ENCODE data around the gene MEGF11. TPM values are rescaled to one million over a fixed set of nuclear protein-coding genes. Genes with fewer than 3 reads are reported as not detected.
A peak's percentile ranks its signal among the peaks of the same experiment; 100 is the strongest.

Gene MEGF11
- total RNA-seq, 1 experiment from 2014 or later = 0.09 TPM

DNA sequence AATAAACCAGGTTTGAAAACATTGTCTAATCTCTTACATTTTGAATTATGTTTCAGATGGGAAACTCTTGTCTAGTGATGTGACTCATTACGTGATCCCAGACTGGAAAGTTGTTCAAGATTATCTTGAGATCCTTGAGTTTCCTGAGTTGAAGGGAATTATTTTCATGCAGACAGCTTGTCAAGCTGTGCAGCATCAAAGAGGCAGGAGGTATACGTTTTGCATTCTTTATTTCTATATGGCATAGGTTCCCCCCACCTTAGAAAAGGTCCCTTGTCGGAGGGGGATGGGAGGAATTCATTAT, 41.3 kb upstream of the MEGF11 start:
- CTCF ChIA-PET = interaction anchor here (0.5 to 1.7 kb wide), 4 partner anchors 180 to 477 kb away, joined by 3 to 7 read pairs (median 3); partner anchors contain the start of gene SNAPC5
- intact Hi-C loops (cut with micrococcal nuclease) = loop anchor here (1.0 to 5.0 kb wide), 2 partner anchors 92 to 202 kb away; partner anchors contain the start of genes MAP2K1 and SNAPC5

DNA sequence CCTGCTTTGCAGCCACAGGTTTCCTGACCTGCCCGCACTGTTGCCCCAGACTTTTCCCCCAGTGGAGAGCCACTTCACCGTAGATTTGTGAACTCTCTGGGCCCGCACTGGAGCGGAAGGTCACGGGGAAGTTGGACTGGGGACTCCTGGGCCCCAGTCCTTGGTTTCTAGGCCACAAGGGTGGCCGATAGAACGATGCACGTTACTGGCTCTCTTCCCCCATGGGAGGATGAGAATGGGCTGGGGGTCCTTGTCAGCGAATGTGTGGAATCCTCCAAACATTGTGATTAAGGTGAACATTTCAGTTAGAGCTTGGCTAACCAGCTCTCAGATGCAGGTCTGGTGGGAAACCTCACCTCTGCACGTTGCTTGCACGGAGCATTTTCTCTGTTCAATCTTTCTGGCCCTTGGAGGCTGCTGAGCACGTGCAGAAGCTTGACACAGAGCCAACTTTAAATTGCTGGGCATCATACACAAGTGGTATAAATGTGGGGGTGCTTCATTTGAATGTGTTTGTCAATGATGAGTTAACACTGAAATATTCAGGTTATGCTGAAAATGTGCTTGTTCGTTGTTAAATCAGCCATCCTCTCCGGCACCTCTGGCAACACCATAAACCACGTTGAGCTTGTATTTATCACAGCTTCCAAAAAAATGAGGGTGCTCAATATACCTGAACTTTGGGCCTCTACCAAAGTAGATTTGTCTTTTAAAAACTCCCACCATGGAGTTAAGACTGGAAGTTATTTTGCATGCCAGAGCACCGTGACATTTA, 40.8 kb upstream of the MEGF11 start:
- intact Hi-C loops (cut with micrococcal nuclease) = loop anchor here (1.0 to 5.0 kb wide), 2 partner anchors 93 to 203 kb away; partner anchors contain the start of genes MAP2K1 and SNAPC5
- Mint-ChIP-seq H3K36me3 (ENCODE audit: insufficient read depth, unreplicated experiment) (peaks cover 29% of the 10 kb centered on the region), H3K4me1 (ENCODE audit: insufficient read depth, unreplicated experiment) (peaks cover 11% of the 10 kb centered on the region), H3K9me3 (ENCODE audit: unreplicated experiment) (no peaks in the 10 kb centered on the region), H3K27me3 (ENCODE audit: insufficient read depth, unreplicated experiment) (no peaks in the 10 kb centered on the region), H3K27ac (ENCODE audit: low read depth, unreplicated experiment) (peak overlapping the region; percentile 39), H3K4me3 (ENCODE audit: unreplicated experiment) (peak overlapping the region; percentile 83)
- peak; percentile 67 for DNase-seq (ENCODE audit: unreplicated experiment)
- no peak for TF ChIP-seq CTCF (IDR thresholded peaks at IDR 0.05; ENCODE audit: unreplicated experiment)
- ChIA-PET POLR2A (interaction anchor here (0.6 to 3.5 kb wide), 24 partner anchors 13 to 1190 kb away, joined by 3 to 28 read pairs (median 4); partner anchors contain the start of genes DENND4A, INTS14, MAP2K1 and RAB11A), CTCF (interaction anchor here (0.5 to 1.7 kb wide), 10 partner anchors 12 to 477 kb away, joined by 3 to 7 read pairs (median 3); partner anchors contain the start of genes SNAPC5 and TIPIN)
- BruUV-seq (replicated peaks) = no TSS peak

More for the DNA sequence above, 41.3 kb upstream of the MEGF11 start:
- BruUV-seq (replicated peaks) = no TSS peak
- Mint-ChIP-seq H3K9me3 (ENCODE audit: unreplicated experiment) (no peaks in the 10 kb centered on the region), H3K27me3 (ENCODE audit: insufficient read depth, unreplicated experiment) (no peaks in the 10 kb centered on the region), H3K4me1 (ENCODE audit: insufficient read depth, unreplicated experiment) (peaks cover 11% of the 10 kb centered on the region), H3K4me3 (ENCODE audit: unreplicated experiment) (peak overlapping the region; percentile 83), H3K36me3 (ENCODE audit: insufficient read depth, unreplicated experiment) (peaks cover 30% of the 10 kb centered on the region), H3K27ac (ENCODE audit: low read depth, unreplicated experiment) (peak overlapping the region; percentile 39)
- POLR2A ChIA-PET = interaction anchor here (0.6 to 3.5 kb wide), 17 partner anchors 13 to 684 kb away, joined by 3 to 28 read pairs (median 4); partner anchors contain the start of genes DENND4A, INTS14, MAP2K1 and RAB11A
- DNase-seq (ENCODE audit: unreplicated experiment) = peak; percentile 32
- TF ChIP-seq CTCF (IDR thresholded peaks at IDR 0.05; ENCODE audit: unreplicated experiment) = no peak

DNA sequence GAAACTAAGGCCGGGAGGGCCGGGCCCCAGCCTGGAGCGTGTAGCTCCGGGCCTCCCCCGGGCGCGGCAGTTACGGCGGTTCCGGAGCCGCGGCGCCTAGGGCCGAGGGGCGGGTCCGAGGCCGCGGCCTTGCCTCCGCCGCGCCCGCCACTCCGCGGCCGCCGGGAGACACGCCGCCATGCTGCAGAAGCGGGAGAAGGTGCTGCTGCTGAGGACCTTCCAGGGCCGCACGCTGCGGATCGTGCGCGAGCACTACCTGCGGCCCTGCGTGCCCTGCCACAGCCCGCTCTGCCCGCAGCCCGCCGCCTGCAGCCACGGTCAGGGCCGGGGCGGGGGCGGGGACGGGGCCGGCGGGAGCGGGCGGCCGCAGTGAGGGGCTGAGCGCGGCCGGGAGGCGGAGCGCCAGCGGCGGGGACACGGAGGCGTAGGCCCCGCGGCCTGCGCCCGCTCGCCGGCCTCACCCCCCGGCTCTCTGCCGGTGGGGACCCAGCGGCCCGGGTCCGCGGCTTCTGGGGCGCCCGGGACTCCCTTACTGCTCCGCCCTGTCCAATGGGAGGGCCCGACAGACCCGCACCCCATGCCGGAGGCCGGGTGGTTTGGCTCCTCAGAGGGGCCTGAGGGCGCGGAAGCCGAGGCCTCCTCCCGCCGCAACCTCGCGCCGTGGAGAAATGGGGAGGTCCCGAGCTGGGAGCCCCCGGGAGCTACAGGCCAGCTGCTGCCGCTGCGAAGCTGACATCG, 40.0 kb upstream of the MEGF11 start, which contains the start of gene DIS3L:
TSS of gene DIS3L (plus strand) at position 150 of the 738 bp plus-strand sequence. CDS start at position 179, 29 bp downstream.
- H3K9me3 Mint-ChIP-seq (ENCODE audit: unreplicated experiment) = no peaks in the 10 kb centered on the region
- H3K27me3 Mint-ChIP-seq (ENCODE audit: insufficient read depth, unreplicated experiment) = no peaks in the 10 kb centered on the region
- peak within 1 kb of the TSS; percentile 75 for H3K27ac Mint-ChIP-seq (ENCODE audit: low read depth, unreplicated experiment)
- peak within 1 kb of the TSS; percentile 83 for H3K4me3 Mint-ChIP-seq (ENCODE audit: unreplicated experiment)
- BruUV-seq (replicated peaks) = no TSS peak
- no peak for TF ChIP-seq CTCF (IDR thresholded peaks at IDR 0.05; ENCODE audit: unreplicated experiment)
- intact Hi-C loops (cut with micrococcal nuclease) = loop anchor here (1.0 to 5.0 kb wide), 2 partner anchors 94 to 204 kb away; partner anchors contain the start of genes MAP2K1 and SNAPC5
- H3K4me1 Mint-ChIP-seq (ENCODE audit: insufficient read depth, unreplicated experiment) = peaks cover 11% of the 10 kb centered on the region
- peaks cover 26% of the 10 kb centered on the region for H3K36me3 Mint-ChIP-seq (ENCODE audit: insufficient read depth, unreplicated experiment)
- peak; percentile 70 for DNase-seq (ENCODE audit: unreplicated experiment)
- CTCF ChIA-PET = interaction anchor here (0.6 to 1.7 kb wide), 6 partner anchors 11 to 654 kb away, joined by 3 to 7 read pairs (median 4); partner anchors contain the start of gene SNAPC5
- POLR2A ChIA-PET = interaction anchor here (0.6 to 3.5 kb wide), 28 partner anchors 8 to 763 kb away, joined by 3 to 28 read pairs (median 4); partner anchors contain the start of genes DENND4A, INTS14, MAP2K1 and RAB11A
